Endothelial cell of umbilical vein (primary cell): ENCODE results near the gene FZD8. TPM values are rescaled to one million over a fixed set of nuclear protein-coding genes. Genes with fewer than 3 reads are reported as not detected.

Experiments used
- BruUV-seq: library from RNA; stranded (reverse); fragments of 400-500 nt; replicated peaks from 2 replicates; lab custom pipeline; 2021; lab: Mats Ljungman, UMichigan
- CTCF ChIA-PET: fragments of 300-600, 350-600 bp; sonication (Branson Sonifier 250); formaldehyde crosslinking; loops from one replicate; lab custom pipeline; 2021; ENCODE audit warnings: antibody characterized with exemption, inconsistent platforms; lab: Charles Lee
- POLR2A ChIA-PET: fragments of 300-600, 350-600 bp; sonication (Branson Sonifier 250); formaldehyde crosslinking; loops from one replicate; lab custom pipeline; 2021; ENCODE audit warnings: antibody characterized with exemption, inconsistent platforms; lab: Charles Lee
- DNase-seq: peaks from one replicate; pipeline ENCODE4 v3.0.0-alpha.2; 2011; ENCODE audit warnings: low read depth, low spot score
- FAIRE-seq: peaks from 2 replicates; lab custom pipeline; 2011; peaks lifted over from hg19 to GRCh38; lab: Jason Lieb, UNC
- H2AFZ ChIP-seq: 2 replicates; pipeline ENCODE4 v1.6.0; 2012; ENCODE audit warnings: low read depth, low read length, control low read depth, inconsistent platforms
- H3K27ac ChIP-seq: 2 replicates; pipeline ENCODE4 v1.5.1; 2011; ENCODE audit warnings: low read depth, mild to moderate bottlenecking, control low read depth, low read length, moderate library complexity; ENCODE audit not compliant: insufficient read depth
- H3K27me3 ChIP-seq, 2 experiments: 2 replicates each; pipeline versions ENCODE4 v1.6.0 to v1.6.1; 2011; ENCODE audit warnings: low read length in 2 of 2, mixed read lengths in 1 of 2; ENCODE audit not compliant: control insufficient read depth in 2 of 2, insufficient read depth in 2 of 2
- H3K36me3 ChIP-seq, 2 experiments: 2 replicates in 1 of 2; 3 replicates in 1 of 2; pipeline ENCODE4 v1.5.1; 2011; ENCODE audit warnings: low read length in 2 of 2, mild to moderate bottlenecking in 1 of 2, moderate library complexity in 1 of 2; ENCODE audit not compliant: control insufficient read depth in 2 of 2, insufficient read depth in 2 of 2; ENCODE audit errors: extremely low read depth in 1 of 2
- H3K4me1 ChIP-seq: 3 replicates; pipeline ENCODE4 v1.5.1; 2011; ENCODE audit warnings: mild to moderate bottlenecking, low read length; ENCODE audit not compliant: control insufficient read depth, insufficient read depth; ENCODE audit errors: extremely low read depth
- H3K4me2 ChIP-seq: 2 replicates; pipeline ENCODE4 v1.6.1; 2011; ENCODE audit warnings: low read length, control low read depth, mixed read lengths; ENCODE audit not compliant: insufficient read depth
- H3K4me3 ChIP-seq, 3 experiments: fragments of 200-600 bp in 1 of 3; sonication (generic), shearing (Covaris generic) in 1 of 3; replicated peaks in 1 of 3; 2 replicates each; pipeline ENCODE4 v1.5.1; 2011 to 2016; ENCODE audit warnings: control low read depth in 3 of 3, low read length in 3 of 3, mild to moderate bottlenecking in 2 of 3, inconsistent platforms in 1 of 3, low read depth in 1 of 3, moderate library complexity in 1 of 3; ENCODE audit not compliant: insufficient read depth in 1 of 3
- H3K79me2 ChIP-seq: 2 replicates; pipeline ENCODE4 v1.6.0; 2012; ENCODE audit warnings: low read length, inconsistent platforms; ENCODE audit not compliant: control insufficient read depth, insufficient read depth
- H3K9ac ChIP-seq: replicated peaks from 2 replicates; pipeline ENCODE3; 2011; ENCODE audit warnings: low read length, control low read depth; ENCODE audit not compliant: insufficient read depth; ENCODE audit errors: extremely low read depth
- H3K9me1 ChIP-seq: replicated peaks from 3 replicates; pipeline ENCODE4 v1.6.0; 2011; ENCODE audit warnings: mild to moderate bottlenecking, low read length; ENCODE audit not compliant: control insufficient read depth, insufficient read depth; ENCODE audit errors: extremely low read depth
- H3K9me3 ChIP-seq: replicated peaks from 2 replicates; pipeline ENCODE4 v1.5.1; 2012; ENCODE audit warnings: low read length, inconsistent platforms; ENCODE audit not compliant: control insufficient read depth, insufficient read depth
- H4K20me1 ChIP-seq: replicated peaks from 2 replicates; pipeline ENCODE3; 2011; ENCODE audit warnings: mild to moderate bottlenecking, low read length; ENCODE audit not compliant: control insufficient read depth, insufficient read depth; ENCODE audit errors: extremely low read depth
- CTCF ChIP-seq, 2 donors: IDR thresholded peaks; 1 replicate in 1 of 2; 2 replicates in 1 of 2; pipeline ENCODE4 v1.5.1; 2011; ENCODE audit warnings: low read length in 2 of 2, mild to moderate bottlenecking in 2 of 2, moderate library complexity in 2 of 2, control low read depth in 1 of 2, inconsistent platforms in 1 of 2, low read depth in 1 of 2; ENCODE audit not compliant: insufficient read depth in 1 of 2; ENCODE audit errors: extremely low read depth in 1 of 2
- EZH2 ChIP-seq: IDR thresholded peaks from 2 replicates; pipeline ENCODE4 v1.6.1; 2012; ENCODE audit warnings: borderline replicate concordance, low read depth, mild to moderate bottlenecking, moderate library complexity, low read length, inconsistent platforms; ENCODE audit not compliant: severe bottlenecking
- FOS ChIP-seq: IDR thresholded peaks from 2 replicates; pipeline ENCODE4 v1.6.1; 2011; ENCODE audit warnings: mild to moderate bottlenecking, low read length, moderate library complexity, borderline replicate concordance; ENCODE audit not compliant: insufficient read depth
- GATA2 ChIP-seq: IDR thresholded peaks from 2 replicates; pipeline ENCODE4 v1.7.0; 2011; ENCODE audit warnings: low read depth, mild to moderate bottlenecking, moderate library complexity, mixed read lengths, low read length; ENCODE audit not compliant: insufficient read length, insufficient read depth
- JUN ChIP-seq: IDR thresholded peaks from 2 replicates; pipeline ENCODE4 v1.6.1; 2011; ENCODE audit warnings: borderline replicate concordance, low read depth; ENCODE audit not compliant: insufficient read length, insufficient read depth
- MAX ChIP-seq: IDR thresholded peaks from 2 replicates; pipeline ENCODE4 v1.6.1; 2011; ENCODE audit not compliant: insufficient read depth, insufficient read length
- MYC ChIP-seq: IDR thresholded peaks from one replicate; pipeline ENCODE4 v1.6.1; 2011; ENCODE audit warnings: mild to moderate bottlenecking, low read depth, low read length
- POLR2A ChIP-seq: IDR thresholded peaks from 2 replicates; pipeline ENCODE4 v1.6.1; 2012; ENCODE audit warnings: low read depth, mild to moderate bottlenecking, control low read depth, low read length
- POLR2AphosphoS5 ChIP-seq: IDR thresholded peaks from 2 replicates; pipeline ENCODE4 v1.6.1; 2012; ENCODE audit warnings: low read depth, mild to moderate bottlenecking, control low read depth, low read length, moderate library complexity; ENCODE audit not compliant: insufficient read depth
- dilution Hi-C: fragments of 300-500 bp; cut with MboI; formaldehyde crosslinking; loops from one replicate; pipeline ENCODE4 v1.15.0; 2019; ENCODE audit warnings: low sequenced_read_pairs; ENCODE audit not compliant: extremely low pct_ligation_motif_present
- intact Hi-C: fragments of 100-400 bp; cut with micrococcal nuclease; formaldehyde crosslinking; loops from one replicate; pipeline ENCODE4 v1.10.0; 2022
- polyA plus RNA-seq, 4 experiments: library from polyadenylated mRNA; depleted of rRNA in 3 of 4; stranded (reverse) in 3 of 4; unstranded in 1 of 4; fragments of >200 nt; gene quantifications; 2 replicates each; pipeline versions ENCODE4 v1.2.1 to v1.2.3, GENCODE V29; 2011 to 2012; ENCODE audit warnings: missing spikeins in 1 of 4
- total RNA-seq: library from RNA; stranded (reverse); gene quantifications from 2 replicates; pipeline ENCODE4 v1.2.3, GENCODE V29; 2021

The FZD8 gene
- total and polyA plus RNA-seq, 2 donors (not counting 3 experiments of a cell fraction or from before 2014, with no cell fraction given) = 6.2 to 11.1 TPM

GRCh38 chr10:35691522-35692236, 49.6 kb upstream of the FZD8 start:
- dilution Hi-C loops (no loop called here), intact Hi-C loops (no loop called here)
- ChIA-PET CTCF (interaction anchor here (0.8 kb wide), 1 partner anchor 14 kb away, joined by 3 read pairs; no protein-coding TSS in a partner anchor), POLR2A (no interaction called here)
- H3K36me3 ChIP-seq = no peaks in the 10 kb centered on the region
- peaks cover 0 to 4% of the 10 kb centered on the region in 2 experiments for H3K27me3 ChIP-seq
- H3K4me1 ChIP-seq = no peaks in the 10 kb centered on the region
- no peak overlapping the region for H3K4me2 ChIP-seq
- H3K9ac ChIP-seq = no peak overlapping the region
- BruUV-seq = no TSS peak
- H3K4me3 ChIP-seq = no peak overlapping the region
- no peaks in the 10 kb centered on the region for H3K9me1 ChIP-seq
- no peaks in the 10 kb centered on the region for H4K20me1 ChIP-seq
- no peaks in the 10 kb centered on the region for H3K9me3 ChIP-seq
- H2AFZ ChIP-seq = no peak overlapping the region
- no peak overlapping the region for H3K27ac ChIP-seq
- FAIRE-seq = no peak
- no peaks in the 10 kb centered on the region for H3K79me2 ChIP-seq
- no peak for DNase-seq
- TF ChIP-seq JUN = no peak
- no peak for TF ChIP-seq POLR2AphosphoS5
- no peak for TF ChIP-seq EZH2
- no peak for TF ChIP-seq FOS
- TF ChIP-seq GATA2 = no peak
- no peak for TF ChIP-seq MAX
- no peak for TF ChIP-seq POLR2A
- no peak for TF ChIP-seq MYC
- no peak for TF ChIP-seq CTCF (IDR thresholded peaks at IDR 0.05; ENCODE audit: extremely low read depth in 1 of 2, insufficient read depth in 1 of 2, low read depth in 1 of 2, low read length in 2 of 2)
